ENCODE data around the gene ZBTB5.
"Not testable (repeated sequence)": the region's sequence is repeated elsewhere in the genome, so short reads cannot be mapped to it uniquely, and the experiment has no call there.

The ZBTB5 gene

GRCh38 chr9:37446401-37446800 is 18.8 kb downstream of the ZBTB5 start:
- no peak for DNase-seq

GRCh38 chr9:37445832-37446231 is 19.4 kb downstream of the ZBTB5 start:
- no peak for DNase-seq

GRCh38 chr9:37444890-37445289 is 20.4 kb downstream of the ZBTB5 start:
- DNase-seq, result no peak

- DNase-seq, result no peak
These were observed 21.7 kb downstream of the ZBTB5 start for GRCh38 chr9:37443566-37443965.

- no peak for DNase-seq
These were observed 22.7 kb downstream of the ZBTB5 start for GRCh38 chr9:37442556-37442955.

- DNase-seq, result no peak
These were observed 23.4 kb downstream of the ZBTB5 start for GRCh38 chr9:37441776-37442370.

GRCh38 chr9:37438359-37438758 is 26.9 kb downstream of the ZBTB5 start:
- no peak for DNase-seq

GRCh38 chr9:37437621-37438020 is 27.6 kb downstream of the ZBTB5 start:
- DNase-seq, result no peak

- DNase-seq, result no peak
These were observed 28.2 kb downstream of the ZBTB5 start for GRCh38 chr9:37437010-37437409.

GRCh38 chr9:37436540-37436939 is 28.7 kb downstream of the ZBTB5 start:
- DNase-seq, result no peak

- no peak for DNase-seq
These were observed 31.3 kb downstream of the ZBTB5 start for GRCh38 chr9:37433867-37434371.

- no peak for DNase-seq
These were observed 33.2 kb downstream of the ZBTB5 start for GRCh38 chr9:37432020-37432419.

GRCh38 chr9:37430841-37431597 is 34.2 kb downstream of the ZBTB5 start:
- no peak for DNase-seq

- DNase-seq, result no peak
These were observed 35.6 kb downstream of the ZBTB5 start for GRCh38 chr9:37429441-37430285.

GRCh38 chr9:37428345-37428744 is 36.9 kb downstream of the ZBTB5 start:
- no peak for DNase-seq

GRCh38 chr9:37426846-37427245 is 38.4 kb downstream of the ZBTB5 start:
- no peak for DNase-seq

GRCh38 chr9:37426431-37426830 is 38.8 kb downstream of the ZBTB5 start:
- DNase-seq, result not testable (repeated sequence)

GRCh38 chr9:37425298-37425752 is 39.9 kb downstream of the ZBTB5 start:
- DNase-seq, result no peak

GRCh38 chr9:37424686-37425297 is 40.5 kb downstream of the ZBTB5 start:
- DNase-seq, result no peak

GRCh38 chr9:37424204-37424685 is 41.0 kb downstream of the ZBTB5 start:
- DNase-seq, result no peak

GRCh38 chr9:37423508-37423907 is 41.7 kb downstream of the ZBTB5 start:
- no peak for DNase-seq

GRCh38 chr9:37422289-37423104 is 42.8 kb downstream of the ZBTB5 start, which contains the start of gene GRHPR:
Gene GRHPR, plus strand, starts transcription at chr9:37422696. Its CDS starts 55 bp downstream, at chr9:37422751.
- peak; percentile 86 for DNase-seq

All from stimulated activated naive CD4-positive, alpha-beta T cell treated with Interleukin-2 at 50 U/mL for 16 hours (primary cell).